Upper lobe of left lung (tissue), 6 donors: ENCODE measurements around the gene NUDCD3. TPM values are rescaled to one million over a fixed set of nuclear protein-coding genes. Genes with fewer than 3 reads are reported as not detected.
"Not testable (repeated sequence)": the region's sequence is repeated elsewhere in the genome, so short reads cannot be mapped to it uniquely, and the experiment has no call there.

Source experiments
- ATAC-seq, 2 donors: fragments of 200-7000 bp; cut with Tn5 transposase; one replicate each; pipeline ENCODE4 v1.9.1; 2022; ENCODE audit warnings: mild to moderate bottlenecking in 2 of 2, moderate library complexity in 2 of 2; ENCODE audit not compliant: low FRiP score in 2 of 2
- DNase-seq, 2 donors: peaks; one replicate each; pipeline ENCODE4 v3.0.0-alpha.2; 2019 to 2020
- H3K27ac ChIP-seq, 4 donors: fragments of 200-600 bp; sonication (generic); one replicate each; pipeline ENCODE4 v1.5.1; 2016 to 2019
- H3K27me3 ChIP-seq, 4 donors: fragments of 200-600 bp; sonication (generic); one replicate each; pipeline ENCODE4 v1.5.1; 2017 to 2019
- H3K36me3 ChIP-seq, 4 donors: fragments of 200-600 bp; sonication (generic); one replicate each; pipeline ENCODE4 v1.5.1; 2016 to 2019
- H3K4me1 ChIP-seq, 4 donors: fragments of 200-600 bp; sonication (generic); one replicate each; pipeline ENCODE4 v1.5.1; 2018 to 2019
- H3K4me3 ChIP-seq, 4 donors: fragments of 200-600 bp; sonication (generic); one replicate each; pipeline ENCODE4 v1.5.1; 2017 to 2019; ENCODE audit warnings: mild to moderate bottlenecking in 2 of 4, moderate library complexity in 1 of 4
- H3K9me3 ChIP-seq, 4 donors: fragments of 200-600 bp; sonication (generic); one replicate each; pipeline ENCODE4 v1.5.1; 2018 to 2019
- CTCF ChIP-seq, 6 experiments: fragments of 450-650 bp in 4 of 6; fragments of 200-600 bp in 2 of 6; sonication (generic) in 2 of 6; IDR thresholded peaks; one replicate each; pipeline ENCODE4 v1.5.1; 2016 to 2019; ENCODE audit warnings: antibody characterized with exemption in 6 of 6
- EP300 ChIP-seq, 4 donors: sonication (generic); formaldehyde crosslinking; IDR thresholded peaks; one replicate each; pipeline ENCODE4 v1.5.1; 2017; ENCODE audit warnings: antibody characterized with exemption in 4 of 4, control low read depth in 2 of 4
- POLR2A ChIP-seq, 4 donors: fragments of 450-650 bp; IDR thresholded peaks; one replicate each; pipeline ENCODE4 v1.5.1; 2016 to 2017; ENCODE audit warnings: antibody characterized with exemption in 4 of 4, mild to moderate bottlenecking in 2 of 4
- POLR2AphosphoS5 ChIP-seq, 2 donors: sonication (generic); formaldehyde crosslinking; IDR thresholded peaks; one replicate each; pipeline ENCODE4 v1.5.1; 2017; ENCODE audit warnings: antibody characterized with exemption in 2 of 2
- WGBS, 2 donors: methylation state at CpG; one replicate each; pipeline ENCODE4 v1.1.5; 2017 to 2018; 5-methylcytosine and 5-hydroxymethylcytosine counted together
- total RNA-seq, 6 donors: library from RNA; depleted of rRNA in 4 of 6; stranded (reverse); fragments of >200 nt in 4 of 6; gene quantifications; one replicate each; pipeline versions ENCODE4 v1.1.0 to v1.2.1, GENCODE V29; 2016 to 2021
- donor health status: DM: no; HTN: no; CAD: no; lungs with moderate emphysema.
- donor health status: DM: no; HTN: yes; CAD: no; lungs with severe emphysema.

NUDCD3 gene
- total RNA-seq, 6 donors from 2014 or later: 48.5 to 104 (median 56.3) TPM

DNA sequence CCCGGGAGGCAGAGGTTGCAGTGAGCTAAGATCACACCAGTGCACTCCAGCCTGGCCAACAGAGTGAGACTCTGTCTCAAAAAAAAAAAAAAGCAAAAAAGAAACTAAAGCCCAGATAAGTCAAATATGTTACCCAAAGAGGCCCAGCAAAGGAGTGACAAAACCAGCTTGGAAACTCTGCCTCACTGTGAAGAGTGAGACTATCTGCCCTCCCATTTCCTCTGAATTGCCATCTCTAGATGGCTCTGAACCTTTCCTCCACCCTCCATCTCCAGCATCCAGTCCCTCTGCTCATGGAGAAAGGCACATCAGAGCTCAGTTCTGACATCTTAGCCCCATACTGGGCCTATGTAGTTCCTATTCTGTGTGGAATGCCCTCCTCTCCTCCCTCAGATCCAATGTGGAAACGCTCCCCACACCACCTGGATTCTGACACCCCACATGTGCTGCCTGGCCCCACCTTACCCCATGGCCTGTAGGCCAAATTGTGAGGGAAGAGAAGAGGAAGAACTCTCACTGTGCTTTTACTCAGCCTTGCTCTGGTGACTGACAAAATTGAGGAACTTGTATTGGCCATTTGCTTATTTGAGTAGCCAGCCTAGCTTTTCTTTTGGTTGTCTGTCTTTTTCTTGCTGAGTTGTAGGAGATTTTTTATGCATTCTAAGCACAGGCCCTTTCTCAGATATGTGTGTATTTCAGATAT, 18.0 kb upstream of the NUDCD3 start:
- H3K27ac ChIP-seq: no peak overlapping the region
- TF ChIP-seq POLR2AphosphoS5 (IDR thresholded peaks at IDR 0.05) (no peak), CTCF (IDR thresholded peaks at IDR 0.05) (no peak), POLR2A (IDR thresholded peaks at IDR 0.05) (no peak), EP300 (IDR thresholded peaks at IDR 0.05) (no peak)
- WGBS, 2 donors: 54 to 58% methylated on average over 2 of the region's 2 CpGs
- H3K9me3 ChIP-seq: peaks cover 0 to 4% (median 0%) of the 10 kb centered on the region in 4 donors
- ATAC-seq (no peak), DNase-seq (no peak)
- no peaks in the 10 kb centered on the region for H3K36me3 ChIP-seq
- H3K4me1 ChIP-seq: no peaks in the 10 kb centered on the region
- H3K27me3 ChIP-seq: no peaks in the 10 kb centered on the region
- no peak overlapping the region for H3K4me3 ChIP-seq

DNA sequence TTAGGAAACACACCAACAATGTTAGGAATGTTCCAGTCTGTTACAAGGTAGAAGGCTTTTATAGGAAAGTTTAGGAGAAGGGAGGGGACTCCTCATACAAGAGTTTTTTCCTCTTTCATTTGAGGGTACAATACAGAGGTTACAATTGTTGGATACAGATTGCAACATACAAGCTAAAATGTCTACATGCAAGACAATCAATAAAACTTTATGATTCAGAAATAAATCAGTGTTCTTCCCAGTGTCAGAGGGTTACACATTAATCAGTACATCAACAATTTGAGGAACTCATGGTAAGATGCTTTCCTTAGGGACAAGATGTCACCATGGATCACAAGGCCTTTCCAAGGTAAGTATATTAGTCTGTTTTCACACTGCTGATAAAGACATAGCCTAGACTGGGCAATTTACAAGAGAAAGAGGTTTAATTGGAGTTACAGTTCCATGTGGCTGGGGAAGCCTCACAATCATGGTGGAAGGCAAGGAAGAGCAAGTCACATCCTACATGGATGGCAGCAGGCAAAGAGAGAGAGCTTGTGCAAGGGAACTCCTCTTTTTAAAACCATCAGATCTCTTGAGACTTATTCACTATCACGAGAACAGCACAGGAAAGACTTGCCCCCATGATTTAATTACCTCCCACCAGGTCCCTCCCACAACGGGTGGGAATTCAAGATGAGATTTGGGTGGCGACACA, 16.3 kb upstream of the NUDCD3 start:
- not testable (repeated sequence) for H3K9me3 ChIP-seq, ATAC-seq, DNase-seq, H3K4me1 ChIP-seq, H3K4me3 ChIP-seq, H3K36me3 ChIP-seq, H3K27me3 ChIP-seq, H3K27ac ChIP-seq
- 70 to 76% methylated on average over 3 of the region's 3 CpGs for WGBS, 2 donors

GRCh38 chr7:44505595-44505994, 15.1 kb upstream of the NUDCD3 start:
- H3K9me3 ChIP-seq: peaks cover 0 to 4% (median 0%) of the 10 kb centered on the region in 4 donors
- ATAC-seq: no peak
- H3K27ac ChIP-seq: no peak overlapping the region
- 66 to 67% methylated on average over 3 of the region's 3 CpGs for WGBS, 2 donors
- no peaks in the 10 kb centered on the region for H3K36me3 ChIP-seq
- H3K27me3 ChIP-seq: no peaks in the 10 kb centered on the region
- H3K4me3 ChIP-seq: no peak overlapping the region
- DNase-seq: no peak
- TF ChIP-seq CTCF (IDR thresholded peaks at IDR 0.05) (no peak), POLR2A (IDR thresholded peaks at IDR 0.05) (no peak), POLR2AphosphoS5 (IDR thresholded peaks at IDR 0.05) (no peak), EP300 (IDR thresholded peaks at IDR 0.05) (no peak)
- no peaks in the 10 kb centered on the region for H3K4me1 ChIP-seq

DNA sequence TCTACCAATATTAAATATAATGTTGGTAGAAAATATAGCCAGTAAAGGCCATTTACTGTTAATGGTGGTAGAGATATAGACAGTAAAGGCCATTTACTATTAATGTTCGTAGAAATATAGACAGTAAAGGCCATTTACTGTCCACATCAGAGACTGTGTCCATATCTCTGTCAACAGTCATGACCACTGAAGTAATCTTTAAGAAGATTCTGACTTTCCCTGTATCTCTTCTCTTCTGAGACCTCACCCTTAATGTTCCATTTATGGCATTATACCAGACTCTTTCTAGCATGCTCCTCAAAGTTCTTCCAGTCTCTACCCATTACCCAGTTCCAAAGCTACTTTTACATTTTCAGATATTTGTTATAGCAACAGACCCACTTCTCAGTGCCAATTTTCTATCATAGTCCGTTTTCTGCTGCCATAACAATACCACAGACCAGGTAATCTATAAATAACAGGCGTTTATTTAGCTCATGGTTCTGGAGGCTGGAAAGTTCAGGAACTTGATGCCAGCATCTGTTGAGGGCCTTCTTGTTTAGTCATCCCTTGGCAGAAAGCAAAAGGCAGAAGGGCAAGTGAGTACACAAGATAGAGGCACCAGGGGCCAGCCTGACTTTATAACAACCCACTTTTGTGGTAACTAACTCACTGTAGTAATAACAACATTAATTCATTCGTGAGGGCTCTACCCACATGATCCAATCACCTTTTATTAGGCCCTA, 7.9 kb upstream of the NUDCD3 start:
- Histone ChIP-seq H3K27me3 (no peaks in the 10 kb centered on the region), H3K27ac (no peak overlapping the region), H3K4me1 (no peaks in the 10 kb centered on the region), H3K4me3 (no peak overlapping the region), H3K36me3 (no peaks in the 10 kb centered on the region), H3K9me3 (no peaks in the 10 kb centered on the region)
- WGBS, 2 donors: 57 to 68% methylated on average over 4 of the region's 4 CpGs
- no peak for ATAC-seq
- no peak for TF ChIP-seq POLR2AphosphoS5 (IDR thresholded peaks at IDR 0.05)
- TF ChIP-seq CTCF (IDR thresholded peaks at IDR 0.05): no peak
- no peak for TF ChIP-seq POLR2A (IDR thresholded peaks at IDR 0.05)
- TF ChIP-seq EP300 (IDR thresholded peaks at IDR 0.05): no peak
- no peak for DNase-seq
